SHP77 treated with DMSO at 0.1 percent for 48 hours (cell line): ENCODE data around the gene PTPN9.
"Not testable (repeated sequence)": the region's sequence is repeated elsewhere in the genome, so short reads cannot be mapped to it uniquely, and the experiment has no call there.

Experiments
- DNase-seq: peaks from one replicate; lab custom pipeline; 2025; lab: John Stamatoyannopoulos, UW

The PTPN9 gene

DNA sequence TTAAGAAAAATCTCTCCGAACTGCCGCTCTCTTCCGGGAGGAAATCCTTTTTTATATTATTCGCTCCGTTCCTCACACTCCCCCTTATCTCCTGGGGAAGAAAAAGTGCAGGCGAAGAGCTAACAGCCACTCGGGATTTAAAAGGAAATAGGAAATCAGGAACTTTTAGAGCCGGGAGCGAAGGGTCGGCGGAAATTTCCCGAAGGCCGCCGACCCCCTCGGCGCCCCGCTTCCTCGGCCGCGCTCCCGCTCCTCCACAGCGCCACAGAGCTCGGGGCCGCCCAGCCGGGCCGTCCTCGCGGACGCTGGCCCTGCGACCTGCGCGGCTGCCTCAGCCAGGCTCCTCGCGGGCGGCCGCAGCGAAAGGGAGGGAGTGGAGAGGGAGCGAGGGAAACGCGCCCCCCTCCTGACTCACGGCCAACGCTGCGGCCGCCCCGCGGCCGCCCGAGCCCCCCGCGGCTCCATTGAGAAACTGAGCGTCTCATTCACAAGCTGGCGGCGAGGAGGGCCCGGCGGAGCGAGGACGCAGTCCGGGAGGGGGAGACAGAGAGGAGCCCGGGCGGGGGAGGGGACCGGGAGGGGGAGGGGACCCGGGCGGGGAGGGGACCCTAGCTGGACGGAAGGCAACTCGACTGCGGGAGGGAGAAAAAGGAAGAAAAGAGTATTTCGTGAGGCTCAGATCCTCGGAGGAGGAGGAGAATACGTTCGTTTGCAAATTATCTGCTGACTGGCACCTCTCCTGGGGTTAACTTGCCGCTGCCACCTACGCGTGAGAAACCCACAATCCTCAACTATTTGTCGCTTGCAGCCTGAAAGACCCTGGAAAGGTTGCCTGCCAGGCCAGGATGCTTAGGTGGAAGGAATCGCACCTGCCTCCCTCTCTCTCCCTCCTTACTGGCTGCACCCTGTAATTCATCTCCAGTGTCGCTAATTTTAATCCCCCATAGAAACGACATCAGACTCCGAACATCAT is at the start of gene PTPN9:
Gene PTPN9, minus strand, starts transcription at position 368 of the 973 bp plus-strand sequence. CDS start 539 bp downstream, outside the sequence.
- DNase-seq, result peak; percentile 29

DNA sequence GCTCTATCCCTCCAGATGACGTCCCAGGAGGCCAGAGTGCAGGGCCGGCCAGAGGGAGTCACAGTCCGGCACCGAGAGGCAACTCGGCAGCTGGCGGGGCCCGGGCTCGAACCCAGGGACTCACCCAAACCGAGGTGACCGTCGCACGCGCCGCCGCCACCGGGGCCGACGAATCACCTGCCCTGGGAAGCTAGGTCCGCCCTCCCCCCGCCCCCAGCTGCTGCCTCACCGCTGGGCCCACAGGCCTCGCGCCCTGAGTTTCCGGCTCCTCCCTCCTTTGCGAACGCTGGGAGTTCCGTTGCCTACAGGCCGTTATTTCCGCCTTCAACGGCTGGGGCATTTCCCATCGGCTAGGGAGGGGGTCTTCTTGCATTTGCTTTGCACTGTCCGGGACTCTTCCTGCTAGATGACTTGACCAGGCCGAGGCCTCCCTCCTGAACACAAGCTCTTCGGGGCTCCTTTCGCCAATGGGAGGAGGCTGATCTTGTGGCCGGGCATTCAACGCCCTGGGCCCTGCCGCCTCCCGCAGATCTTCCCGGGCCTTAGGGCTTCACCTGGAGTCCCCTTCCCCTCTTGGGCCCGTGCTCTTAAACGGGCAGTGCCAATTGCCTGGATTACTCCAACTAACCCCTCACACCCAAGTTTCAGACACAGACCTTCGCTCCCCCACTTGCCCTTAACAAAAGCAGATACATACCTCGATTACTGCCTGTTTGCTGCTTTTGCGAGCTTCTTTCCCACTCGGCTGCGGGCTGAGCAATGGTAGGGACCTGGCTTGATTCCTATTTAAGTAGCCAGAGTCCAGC is 46.6 kb upstream of the PTPN9 start, which contains the start of gene SNUPN:
Gene SNUPN, minus strand, starts transcription at position 184 of the 806 bp plus-strand sequence. CDS start 4,674 bp downstream, outside the sequence.
- DNase-seq, result peak; percentile 93

DNA sequence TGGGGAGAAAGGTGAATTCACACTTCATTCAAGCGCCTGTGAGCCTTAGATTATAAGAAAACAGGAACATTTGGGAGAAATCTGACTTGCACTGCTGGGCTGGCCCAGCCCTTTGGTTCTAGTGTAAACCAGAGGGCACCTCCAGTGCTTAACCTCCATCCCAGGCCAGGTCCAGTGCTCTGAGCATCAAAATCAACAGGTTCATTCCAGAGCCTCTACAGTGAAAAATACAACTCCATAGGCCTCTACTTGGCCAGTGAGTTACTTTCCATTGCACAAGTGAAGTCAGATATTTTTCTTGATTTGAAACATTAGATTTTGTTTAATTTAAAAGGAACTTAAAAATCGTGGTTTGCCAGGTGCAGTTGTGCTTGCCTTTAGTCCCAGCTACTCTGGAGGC is 43.4 kb upstream of the PTPN9 start:
- DNase-seq, result no peak

DNA sequence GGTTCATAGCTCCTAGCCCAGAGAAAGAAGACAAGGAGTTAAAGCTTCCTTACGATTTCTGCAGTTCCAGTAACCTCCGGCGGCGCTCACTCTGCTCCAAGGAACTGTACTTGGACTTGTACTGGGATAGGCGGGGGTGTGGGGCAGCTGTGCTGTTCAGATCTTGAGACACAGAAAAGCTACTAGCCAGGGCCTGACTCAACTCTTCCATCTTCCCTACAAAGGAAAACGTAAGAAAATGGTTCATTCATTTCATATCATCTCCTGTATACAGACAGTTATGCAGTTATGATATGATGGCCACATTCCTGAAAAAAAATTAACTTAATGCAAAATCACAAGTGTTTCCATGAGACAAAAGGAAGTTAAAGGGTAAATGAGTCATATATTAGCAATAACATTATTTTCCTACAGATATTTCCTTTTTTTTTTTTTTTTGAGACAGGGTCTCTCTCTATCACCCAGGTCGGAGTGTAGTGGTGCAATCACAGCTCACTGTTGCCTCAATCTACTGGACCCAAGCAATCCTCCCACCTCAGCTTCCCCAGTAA is 41.8 kb upstream of the PTPN9 start:
- no peak for DNase-seq

DNA sequence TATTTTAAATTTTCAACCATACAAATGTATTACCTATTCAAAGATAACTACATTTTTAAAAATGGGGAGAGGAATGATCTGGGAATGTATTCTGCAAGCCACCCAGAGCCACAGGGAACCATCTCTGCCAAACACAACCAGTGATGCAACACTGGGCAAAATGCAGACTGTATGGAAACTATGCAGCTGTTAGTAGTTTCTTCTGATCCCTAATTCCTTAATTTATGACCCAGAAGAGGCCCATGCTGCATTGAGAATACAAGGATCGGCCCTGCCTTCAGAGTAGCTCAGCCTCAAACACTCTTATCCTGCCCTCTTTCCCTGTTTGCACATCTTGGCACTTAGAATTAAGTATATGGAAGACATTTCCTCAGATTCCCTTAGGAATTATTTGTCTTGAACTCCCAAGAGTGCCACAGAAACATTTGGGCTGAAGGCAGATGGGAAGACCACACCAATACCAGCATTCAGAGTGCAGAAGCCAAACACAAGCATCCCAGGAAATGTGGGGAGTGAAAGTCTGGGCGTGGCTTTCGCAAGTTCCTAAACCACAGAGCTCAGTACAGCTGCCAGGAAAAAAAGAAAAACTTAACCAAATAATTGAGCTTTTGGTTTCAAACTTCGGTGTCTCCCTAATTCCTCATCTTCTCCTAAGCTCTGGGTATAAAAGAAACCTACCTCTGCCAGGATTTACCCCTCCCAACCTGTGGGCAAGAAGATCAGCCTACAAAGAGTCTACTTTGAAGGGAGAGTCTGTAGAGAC is 41.1 kb upstream of the PTPN9 start:
- no peak for DNase-seq

GRCh38 chr15:75616766-75617165 is 37.7 kb upstream of the PTPN9 start:
- no peak for DNase-seq

DNA sequence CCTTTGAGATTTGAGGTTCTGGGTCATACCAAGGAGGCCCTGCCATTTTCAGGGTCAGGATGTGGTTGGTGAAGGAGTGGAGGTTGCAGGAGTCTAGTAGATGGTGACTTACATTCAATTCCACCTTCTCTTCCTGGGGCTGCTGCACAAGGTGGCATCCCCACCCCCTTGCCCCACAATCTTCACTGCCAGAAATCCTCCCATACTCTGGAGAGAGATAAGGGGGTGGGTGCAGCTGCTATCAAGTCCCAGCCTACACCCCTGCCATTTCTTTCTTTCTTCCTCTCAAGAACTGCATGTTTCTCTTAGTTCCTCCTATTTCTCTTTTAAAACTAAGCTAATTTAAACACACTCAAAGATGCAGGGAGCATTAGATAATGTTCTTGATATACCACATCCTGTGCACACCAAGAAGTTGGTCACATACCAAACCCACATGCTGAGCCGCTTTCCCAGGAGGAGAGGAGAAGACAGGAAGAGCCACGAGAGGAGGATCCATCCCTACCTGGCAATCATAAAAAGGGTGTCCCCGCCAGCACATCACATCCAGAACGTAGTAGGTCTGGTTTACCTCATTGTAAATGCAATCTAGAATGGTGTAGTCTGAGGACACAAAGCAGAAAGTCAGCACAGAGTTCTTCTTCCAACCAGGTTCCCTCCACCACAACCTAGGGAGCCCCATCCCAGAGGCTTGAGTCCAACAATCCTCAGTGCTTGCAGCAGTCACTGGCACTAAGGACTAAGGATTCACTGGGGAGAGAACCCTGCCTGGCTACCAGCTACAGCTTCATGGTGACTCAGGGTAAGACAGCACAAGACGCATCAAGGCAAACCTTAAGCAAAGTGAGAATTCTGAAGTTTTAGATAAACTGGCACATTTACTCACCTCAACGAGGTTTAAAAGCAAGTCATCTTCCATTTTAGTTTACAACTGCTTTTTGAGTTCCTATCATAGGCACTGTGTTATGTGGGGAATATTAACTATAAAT is 27.9 kb upstream of the PTPN9 start:
- no peak for DNase-seq

DNA sequence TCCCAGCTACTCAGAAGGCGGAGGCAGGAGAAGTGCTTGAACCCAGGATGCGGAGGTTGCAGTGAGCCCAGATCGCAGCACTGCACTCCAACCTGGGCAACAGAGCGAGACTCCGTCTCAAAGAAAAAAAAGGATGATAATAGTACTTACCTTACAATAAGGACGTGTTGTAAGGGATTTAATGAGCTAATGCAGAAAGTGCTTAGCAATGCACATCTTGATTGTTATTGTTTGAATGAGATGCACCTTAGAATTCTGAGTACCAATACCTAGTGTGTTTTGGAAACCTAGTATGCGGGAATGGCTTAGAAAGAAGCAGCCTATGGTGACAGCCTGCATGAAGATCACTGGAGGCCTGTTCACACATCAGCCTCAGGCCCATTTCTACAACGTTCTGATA is 26.9 kb upstream of the PTPN9 start:
- DNase-seq, result no peak

GRCh38 chr15:75599401-75599800 is 20.3 kb upstream of the PTPN9 start:
- no peak for DNase-seq

DNA sequence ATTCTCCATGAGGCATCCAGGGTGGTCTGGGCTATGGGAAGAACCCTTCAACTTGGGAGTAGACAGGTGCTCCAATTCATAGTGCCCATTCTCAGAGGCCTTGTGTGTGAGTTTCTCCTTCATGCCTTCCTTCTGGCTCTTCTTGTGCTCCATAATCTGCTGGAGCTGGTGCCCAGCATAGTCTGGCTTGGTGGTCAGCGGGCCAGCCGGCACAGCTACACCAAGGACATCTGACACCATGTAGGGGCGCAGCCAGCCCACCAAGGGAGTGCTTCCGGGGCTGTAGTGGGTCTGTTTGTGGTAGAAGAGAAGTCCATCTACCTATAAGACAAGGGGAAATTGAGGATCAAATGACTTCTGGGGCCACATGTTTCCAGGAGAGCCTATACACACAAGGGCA is 19.2 kb upstream of the PTPN9 start:
- DNase-seq, result no peak

- DNase-seq, result no peak
Measured at GRCh38 chr15:75597667-75598341, 18.7 kb upstream of the PTPN9 start.

DNA sequence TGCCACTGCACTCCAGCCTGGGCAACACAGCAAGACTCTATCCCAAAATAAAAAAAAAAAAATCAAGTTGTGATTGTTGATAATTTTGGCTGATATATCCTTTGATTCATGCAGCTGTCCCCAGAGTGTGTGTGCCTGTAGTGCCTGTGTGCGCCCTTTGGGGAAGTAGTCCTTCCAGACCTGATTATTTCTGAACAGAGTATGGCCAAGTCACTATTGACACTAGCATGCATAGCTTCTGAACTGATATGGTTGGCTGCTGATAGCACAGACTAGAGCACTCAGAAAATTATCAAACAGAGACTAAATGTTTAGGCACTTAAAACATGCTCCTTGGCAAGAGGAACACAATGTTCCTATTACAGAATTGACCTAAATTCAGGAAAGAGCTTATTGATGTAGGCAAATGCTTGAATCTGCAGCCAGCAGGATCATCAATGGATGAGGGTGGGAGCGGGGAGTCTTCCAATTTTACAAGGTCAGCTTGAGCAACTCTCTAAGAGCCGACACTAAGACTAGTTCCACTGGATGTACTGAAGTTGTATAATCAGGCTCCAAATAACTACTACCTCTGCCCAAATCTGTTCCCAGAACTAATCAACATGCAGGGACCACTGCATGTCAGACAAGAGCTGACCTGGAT is 17.7 kb upstream of the PTPN9 start:
- DNase-seq, result no peak

GRCh38 chr15:75594276-75594675 is 15.2 kb upstream of the PTPN9 start:
- no peak for DNase-seq

GRCh38 chr15:75591655-75592364 is 12.7 kb upstream of the PTPN9 start:
- no peak for DNase-seq

GRCh38 chr15:75590239-75590638 is 11.1 kb upstream of the PTPN9 start:
- no peak for DNase-seq

- DNase-seq, result no peak
Measured at GRCh38 chr15:75589071-75589470, 10.0 kb upstream of the PTPN9 start.

DNA sequence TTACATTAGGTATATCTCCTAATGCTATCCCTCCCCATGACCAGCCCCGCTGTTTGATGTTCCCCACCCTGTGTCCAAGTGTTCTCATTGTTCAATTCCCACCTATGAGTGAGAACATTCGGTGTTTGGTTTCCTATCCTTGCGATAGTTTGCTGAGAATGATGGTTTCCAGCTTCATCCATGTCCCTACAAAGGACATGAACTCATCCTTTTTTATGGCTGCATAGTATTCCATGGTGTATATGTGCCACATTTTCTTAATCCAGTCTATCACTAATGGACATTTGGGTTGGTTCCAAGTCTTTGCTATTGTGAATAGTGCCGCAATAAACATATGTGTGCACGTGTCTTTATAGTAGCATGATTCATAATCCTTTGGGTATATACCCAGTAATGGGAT is 7.3 kb upstream of the PTPN9 start:
- DNase-seq, result not testable (repeated sequence)

DNA sequence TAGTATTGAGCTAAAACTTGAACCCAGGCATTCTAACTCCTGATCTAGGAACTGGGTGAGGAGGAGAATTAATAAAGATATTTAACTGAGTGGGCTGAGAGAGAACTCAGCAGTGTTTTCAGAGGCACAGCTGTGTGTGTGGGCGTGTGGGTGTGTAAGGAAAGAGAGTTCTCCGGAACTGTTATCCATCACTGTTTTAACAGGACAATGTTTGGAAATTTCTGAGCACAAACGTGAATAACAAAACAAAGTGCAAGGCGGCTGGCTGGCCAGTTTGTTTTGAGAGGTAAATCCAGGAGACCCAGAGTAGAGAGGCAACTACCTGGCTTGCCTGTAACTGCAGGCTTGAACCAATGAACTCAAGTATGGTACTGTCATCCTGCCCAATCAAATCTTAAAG is 5.0 kb upstream of the PTPN9 start:
- no peak for DNase-seq

- no peak for DNase-seq
Measured at GRCh38 chr15:75583701-75584100, 4.6 kb upstream of the PTPN9 start.
